H1 (cell line): ENCODE data around the gene KRT6C. TPM values are rescaled to one million over a fixed set of nuclear protein-coding genes. Genes with fewer than 3 reads are reported as not detected.
A peak's percentile ranks its signal among the peaks of the same experiment; 100 is the strongest.

ENCODE experiments used
- CTCF ChIA-PET: fragments of 300-600 bp; sonication (Branson Sonifier 250); formaldehyde crosslinking; loops from one replicate; lab custom pipeline; 2021; ENCODE audit not compliant: partially characterized antibody; lab: Charles Lee
- POLR2A ChIA-PET: fragments of 300-600 bp; sonication (Branson Sonifier 250); formaldehyde crosslinking; loops from one replicate; lab custom pipeline; 2021; ENCODE audit warnings: inconsistent platforms; ENCODE audit not compliant: partially characterized antibody; lab: Charles Lee
- DNase-seq, 2 experiments: peaks; one replicate each; pipeline versions ENCODE4 v3.0.0 to v3.0.0-alpha.2; 2010 to 2022; ENCODE audit warnings: low spot score in 2 of 2, low read depth in 1 of 2, mixed read lengths in 1 of 2
- FAIRE-seq: peaks from 2 replicates; lab custom pipeline; 2011; peaks lifted over from hg19 to GRCh38; lab: Jason Lieb, UNC
- H2AFZ ChIP-seq: 2 replicates; pipeline ENCODE4 v1.8.1; 2012; ENCODE audit warnings: low read length, inconsistent platforms
- H2AK5ac ChIP-seq: 2 replicates; pipeline ENCODE4 v1.6.1; 2013; ENCODE audit warnings: low read depth, low read length
- H2BK120ac ChIP-seq: replicated peaks from 2 replicates; pipeline ENCODE3; 2013; ENCODE audit warnings: low read depth, low read length, inconsistent platforms
- H2BK12ac ChIP-seq: 2 replicates; pipeline ENCODE4 v1.6.1; 2013; ENCODE audit warnings: low read depth, low read length
- H2BK15ac ChIP-seq: 2 replicates; pipeline ENCODE4 v1.6.1; 2013; ENCODE audit warnings: low read length
- H2BK20ac ChIP-seq: 2 replicates; pipeline ENCODE4 v1.6.1; 2013; ENCODE audit warnings: low read length
- H2BK5ac ChIP-seq: 2 replicates; pipeline ENCODE4 v1.6.1; 2013; ENCODE audit warnings: low read depth, low read length
- H3K14ac ChIP-seq: 2 replicates; pipeline ENCODE4 v1.6.1; 2013; ENCODE audit warnings: inconsistent platforms; ENCODE audit not compliant: insufficient read length
- H3K18ac ChIP-seq: 2 replicates; pipeline ENCODE4 v1.6.1; 2013; ENCODE audit warnings: low read length; ENCODE audit errors: extremely low read depth
- H3K23ac ChIP-seq: 2 replicates; pipeline ENCODE4 v1.6.1; 2013; ENCODE audit warnings: inconsistent platforms; ENCODE audit not compliant: insufficient read length
- H3K23me2 ChIP-seq: 2 replicates; pipeline ENCODE4 v1.6.1; 2013; ENCODE audit warnings: low read depth, low read length
- H3K27ac ChIP-seq: 2 replicates; pipeline ENCODE4 v1.6.1; 2011; ENCODE audit warnings: low read depth, low read length, inconsistent platforms
- H3K27me3 ChIP-seq, 4 experiments: replicated peaks in 1 of 4; 1 replicate in 1 of 4; 2 replicates in 3 of 4; pipeline versions ENCODE4 v1.6.1 to v1.8.1; 2011 to 2013; ENCODE audit warnings: low read length in 3 of 4, mild to moderate bottlenecking in 3 of 4, inconsistent platforms in 2 of 4, mixed read lengths in 2 of 4, moderate library complexity in 1 of 4; ENCODE audit not compliant: control insufficient read depth in 3 of 4, insufficient read depth in 3 of 4; ENCODE audit errors: extremely low read depth in 1 of 4
- H3K36me3 ChIP-seq, 4 experiments: 2 replicates each; pipeline versions ENCODE4 v1.6.1 to v1.8.1; 2011 to 2013; ENCODE audit warnings: mild to moderate bottlenecking in 4 of 4, low read length in 3 of 4, moderate library complexity in 2 of 4, control low read depth in 1 of 4, inconsistent platforms in 1 of 4; ENCODE audit not compliant: insufficient read depth in 4 of 4, control insufficient read depth in 2 of 4
- H3K4ac ChIP-seq: replicated peaks from 2 replicates; pipeline ENCODE3; 2013; ENCODE audit warnings: low read length, low read depth, mixed read lengths, inconsistent platforms; ENCODE audit not compliant: insufficient read length
- H3K4me1 ChIP-seq, 4 experiments: replicated peaks in 1 of 4; 1 replicate in 1 of 4; 2 replicates in 3 of 4; pipeline versions ENCODE4 v1.6.1 to v1.8.1; 2011 to 2013; ENCODE audit warnings: low read length in 3 of 4, inconsistent platforms in 2 of 4, mixed read lengths in 1 of 4; ENCODE audit not compliant: insufficient read depth in 4 of 4, control insufficient read depth in 3 of 4
- H3K4me2 ChIP-seq, 2 experiments: 2 replicates each; pipeline versions ENCODE4 v1.6.1 to v1.8.1; 2011 to 2013; ENCODE audit warnings: low read depth in 2 of 2, low read length in 2 of 2, control low read depth in 1 of 2, inconsistent platforms in 1 of 2, mild to moderate bottlenecking in 1 of 2; ENCODE audit not compliant: insufficient read depth in 1 of 2
- H3K4me3 ChIP-seq, 4 experiments: fragments of 200-600, 300-600 bp in 1 of 4; sonication (generic), shearing (Covaris generic), sonication (Bioruptor Twin) in 1 of 4; 2 replicates each; pipeline versions ENCODE4 v1.5.1 to v1.8.1; 2011 to 2016; ENCODE audit warnings: low read length in 4 of 4, low read depth in 3 of 4, control low read depth in 2 of 4, inconsistent platforms in 2 of 4, mild to moderate bottlenecking in 2 of 4, mixed read lengths in 1 of 4, moderate library complexity in 1 of 4; ENCODE audit not compliant: insufficient read depth in 2 of 4; ENCODE audit errors: extremely low read depth in 1 of 4
- H3K56ac ChIP-seq: replicated peaks from 2 replicates; pipeline ENCODE3; 2013; ENCODE audit warnings: low read depth, mild to moderate bottlenecking, mixed read lengths, low read length, inconsistent platforms; ENCODE audit not compliant: insufficient read length
- H3K79me1 ChIP-seq: 2 replicates; pipeline ENCODE4 v1.6.1; 2013; ENCODE audit warnings: low read depth, low read length, control low read depth
- H3K79me2 ChIP-seq, 2 experiments: 2 replicates each; pipeline versions ENCODE4 v1.6.1 to v1.8.1; 2012 to 2013; ENCODE audit warnings: low read length in 2 of 2, mild to moderate bottlenecking in 2 of 2, inconsistent platforms in 1 of 2; ENCODE audit not compliant: insufficient read depth in 2 of 2, control insufficient read depth in 1 of 2
- H3K9ac ChIP-seq, 4 experiments: replicated peaks in 1 of 4; 1 replicate in 1 of 4; 2 replicates in 3 of 4; pipeline versions ENCODE4 v1.6.1 to v1.8.1; 2011 to 2013; ENCODE audit warnings: low read depth in 3 of 4, low read length in 3 of 4, control low read depth in 2 of 4, mild to moderate bottlenecking in 2 of 4, moderate library complexity in 2 of 4, inconsistent platforms in 1 of 4; ENCODE audit errors: extremely low read depth in 1 of 4
- H3K9me3 ChIP-seq, 2 experiments: 2 replicates each; pipeline versions ENCODE4 v1.6.1 to v1.8.1; 2012 to 2013; ENCODE audit warnings: mild to moderate bottlenecking in 2 of 2, moderate library complexity in 2 of 2, control low read depth in 1 of 2, inconsistent platforms in 1 of 2, low read depth in 1 of 2, low read length in 1 of 2, mixed read lengths in 1 of 2; ENCODE audit not compliant: insufficient read depth in 2 of 2
- H4K20me1 ChIP-seq, 2 experiments: replicated peaks in 1 of 2; 2 replicates each; pipeline versions ENCODE3 to v1.8.1; 2011 to 2013; ENCODE audit warnings: inconsistent platforms in 2 of 2, low read length in 2 of 2, mild to moderate bottlenecking in 1 of 2; ENCODE audit not compliant: insufficient read depth in 2 of 2, control insufficient read depth in 1 of 2
- H4K5ac ChIP-seq: 2 replicates; pipeline ENCODE4 v1.6.1; 2013; ENCODE audit warnings: low read length, low read depth, mixed read lengths, inconsistent platforms; ENCODE audit not compliant: insufficient read length
- H4K8ac ChIP-seq: 2 replicates; pipeline ENCODE4 v1.8.0; 2013; ENCODE audit warnings: mild to moderate bottlenecking, moderate library complexity, low read length, inconsistent platforms; ENCODE audit not compliant: insufficient read depth; ENCODE audit errors: extremely low read depth
- H4K91ac ChIP-seq: replicated peaks from 2 replicates; pipeline ENCODE3; 2013; ENCODE audit warnings: low read length, mixed read lengths, inconsistent platforms; ENCODE audit not compliant: insufficient read length
- CHD2 ChIP-seq: IDR thresholded peaks from 2 replicates; pipeline ENCODE4 v1.6.1; 2012; ENCODE audit warnings: low read length, improper control_type of control experiment
- MAFK ChIP-seq: IDR thresholded peaks from 2 replicates; pipeline ENCODE4 v1.6.1; 2012; ENCODE audit warnings: low read depth, mild to moderate bottlenecking, improper control_type of control experiment, low read length
- WGBS, 2 experiments: shearing (Covaris generic) in 1 of 2; methylation state at CpG; one replicate each; pipeline versions ENCODE4 v1.1.6 to v1.1.7; 2013 to 2015; ENCODE audit warnings: low lambda C conversion rate in 2 of 2, mixed read lengths in 2 of 2, inconsistent platforms in 1 of 2, low coverage in 1 of 2, missing lambda C conversion rate in 1 of 2; ENCODE audit not compliant: insufficient replicate concordance in 2 of 2, insufficient coverage in 1 of 2, insufficient read length in 1 of 2; ENCODE audit errors: extremely low coverage in 1 of 2, missing lambda C conversion rate in 1 of 2; 5-methylcytosine and 5-hydroxymethylcytosine counted together
- polyA plus RNA-seq, 7 experiments: library from polyadenylated mRNA; depleted of rRNA in 3 of 7; stranded (reverse) in 5 of 7; unstranded in 2 of 7; fragments of >200 nt in 5 of 7; fragments of 200-250 nt in 2 of 7; gene quantifications; 1 replicate in 5 of 7; 2 replicates in 1 of 7; 4 replicates in 1 of 7; pipeline versions ENCODE4 v1.2.1 to v1.2.3, GENCODE V29; 2011 to 2013; ENCODE audit warnings: missing spikeins in 2 of 7, mixed read lengths in 2 of 7
- total RNA-seq: library from RNA; stranded (reverse); fragmentation: NEBNext Ultra II Directional; extraction: Animal tissue kit (Norgen Biotek cat#: 25700); gene quantifications from 2 replicates; pipeline ENCODE4 v1.2.1, GENCODE V29; 2021

The KRT6C gene
- total and polyA plus RNA-seq, 2 of the 8 experiments (the other 6 are each of a cell fraction or from before 2014, with no cell fraction given), result not detected

- Histone ChIP-seq H4K5ac (no peak overlapping the region), H2BK15ac (no peak overlapping the region), H2BK5ac (no peak overlapping the region), H3K4me2 (no peak overlapping the region), H4K8ac (no peak overlapping the region), H3K4me1 (peaks cover 0 to 1% (median 0%) of the 10 kb centered on the region in 4 experiments; a peak in 1 of 7 replicates), H2AFZ (no peak overlapping the region), H3K23me2 (no peaks in the 10 kb centered on the region), H3K4me3 (no peak overlapping the region), H3K36me3 (no peaks in the 10 kb centered on the region), H2BK20ac (no peak overlapping the region), H4K91ac (no peak overlapping the region), H2BK12ac (no peak overlapping the region), H4K20me1 (no peaks in the 10 kb centered on the region), H3K9me3 (no peaks in the 10 kb centered on the region; a peak in 1 of 4 replicates), H3K27ac (no peak overlapping the region), H3K4ac (no peak overlapping the region), H3K79me1 (no peaks in the 10 kb centered on the region), H3K14ac (no peak overlapping the region), H3K23ac (no peak overlapping the region), H3K18ac (no peak overlapping the region), H3K27me3 (no peaks in the 10 kb centered on the region; a peak in 1 of 7 replicates), H3K56ac (no peak overlapping the region), H2BK120ac (no peak overlapping the region), H3K79me2 (no peaks in the 10 kb centered on the region), H3K9ac (no peak overlapping the region), H2AK5ac (no peak overlapping the region)
- FAIRE-seq (no peak), DNase-seq (peak in 1 of 2 experiments; percentile 45)
- 88% methylated on average over 10 of the region's 10 CpGs; no CpG with 5 or more reads in 1 of the 2 experiments for whole genome bisulfite sequencing, 2 experiments
- peak; percentile 18; the same call in 1 of the 2 replicates for TF ChIP-seq MAFK
- TF ChIP-seq CHD2, result no peak
- POLR2A ChIA-PET, result no interaction called here
- CTCF ChIA-PET, result interaction anchor here (1.0 to 4.0 kb wide), 24 partner anchors 9 to 374 kb away, joined by 3 to 27 read pairs (median 4); partner anchors contain the start of gene KRT84
These were observed 47.6 kb upstream of the KRT6C start for GRCh38 chr12:52521175-52521567.
